ENCODE data around the gene ERGIC1. TPM values are rescaled to one million over a fixed set of nuclear protein-coding genes. Genes with fewer than 3 reads are reported as not detected.
A peak's percentile ranks its signal among the peaks of the same experiment; 100 is the strongest.

Gene ERGIC1
- total RNA-seq, 4 donors from 2014 or later = 60.9 to 123 (median 99.3) TPM

GRCh38 chr5:172954751-172955159 is 120.7 kb downstream of the ERGIC1 start:
- TF ChIP-seq CTCF (IDR thresholded peaks at IDR 0.05) = no peak
- no peak for TF ChIP-seq POLR2A (IDR thresholded peaks at IDR 0.05)
- no peak for TF ChIP-seq EP300 (IDR thresholded peaks at IDR 0.05)
- H3K4me1 ChIP-seq = peaks cover 0 to 12% (median 5%) of the 10 kb centered on the region in 4 donors

GRCh38 chr5:172956228-172956627 is 122.2 kb downstream of the ERGIC1 start:
- 79 to 85% methylated on average over 3 of the region's 3 CpGs for WGBS, 2 donors
- H3K4me3 ChIP-seq = no peak overlapping the region
- H3K27me3 ChIP-seq = no peaks in the 10 kb centered on the region
- no peak overlapping the region for H3K27ac ChIP-seq
- peaks cover 0 to 10% (median under 1%) of the 10 kb centered on the region in 3 donors for H3K36me3 ChIP-seq
- H3K4me1 ChIP-seq = peaks cover 0 to 27% (median 14%) of the 10 kb centered on the region in 4 donors
- TF ChIP-seq POLR2A (IDR thresholded peaks at IDR 0.05) (no peak), CTCF (IDR thresholded peaks at IDR 0.05) (no peak), EP300 (IDR thresholded peaks at IDR 0.05) (no peak)
- DNase-seq (ENCODE audit: low spot score in 2 of 2) = no peak
- H3K9me3 ChIP-seq = no peaks in the 10 kb centered on the region

More at GRCh38 chr5:172954751-172955159, 120.7 kb downstream of the ERGIC1 start:
- 83 to 85% methylated on average over 8 of the region's 8 CpGs for WGBS, 2 donors
- DNase-seq (ENCODE audit: low spot score in 2 of 2) = no peak
- Histone ChIP-seq H3K27ac (peak overlapping the region in 2 of 4 donors; percentile 8 to 36), H3K4me3 (no peak overlapping the region), H3K27me3 (no peaks in the 10 kb centered on the region), H3K9me3 (no peaks in the 10 kb centered on the region), H3K36me3 (peaks cover 0 to 24% (median 9%) of the 10 kb centered on the region in 3 donors)

DNA sequence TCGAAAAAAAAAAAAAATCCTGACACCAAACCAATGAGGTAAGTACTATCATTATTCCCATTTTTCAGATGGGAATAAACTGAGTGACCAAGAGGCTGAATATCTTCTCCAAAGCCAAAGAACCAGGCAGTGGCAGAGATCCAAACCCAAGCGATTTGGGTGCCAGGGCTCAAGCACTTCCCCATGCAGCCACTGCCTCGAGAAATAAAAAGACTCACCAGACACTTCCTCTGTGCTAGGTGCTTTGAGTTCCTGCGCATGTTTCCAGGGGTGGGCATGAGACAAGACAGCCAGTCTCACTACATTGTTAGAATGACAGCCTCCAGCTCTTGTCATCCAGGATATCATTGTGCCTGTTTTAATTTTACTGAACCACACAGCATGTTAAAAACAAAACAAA is 122.9 kb downstream of the ERGIC1 start:
- Histone ChIP-seq H3K27me3 (no peaks in the 10 kb centered on the region), H3K36me3 (peaks cover 0 to 10% (median 0%) of the 10 kb centered on the region in 3 donors), H3K9me3 (no peaks in the 10 kb centered on the region), H3K27ac (no peak overlapping the region), H3K4me3 (no peak overlapping the region), H3K4me1 (peaks cover 0 to 28% (median 14%) of the 10 kb centered on the region in 4 donors)
- TF ChIP-seq POLR2A (IDR thresholded peaks at IDR 0.05) (no peak), EP300 (IDR thresholded peaks at IDR 0.05) (no peak), CTCF (IDR thresholded peaks at IDR 0.05) (no peak)
- no peak for DNase-seq (ENCODE audit: low spot score in 2 of 2)
- 63 to 75% methylated on average over 4 of the region's 4 CpGs for WGBS, 2 donors

DNA sequence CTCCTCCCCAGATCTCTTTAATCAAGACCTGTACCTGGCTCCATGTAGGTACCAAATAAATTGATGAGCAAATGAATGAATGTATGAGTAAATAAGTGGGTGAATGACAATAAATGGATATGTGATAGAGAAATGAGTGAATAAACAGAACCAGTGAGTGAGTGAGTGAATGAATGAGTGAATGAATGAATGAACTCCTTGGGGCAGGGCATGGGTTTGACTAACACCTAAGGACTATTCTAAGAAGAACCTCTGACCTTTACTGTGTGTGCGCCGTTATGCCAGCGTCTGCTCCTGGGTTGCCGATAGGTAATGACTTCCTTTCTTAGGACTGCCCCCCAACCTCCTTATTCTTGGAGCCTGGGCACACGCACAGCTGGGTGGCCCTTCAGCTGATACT is 123.4 kb downstream of the ERGIC1 start:
- no peak for TF ChIP-seq POLR2A (IDR thresholded peaks at IDR 0.05)
- TF ChIP-seq EP300 (IDR thresholded peaks at IDR 0.05) = no peak
- TF ChIP-seq CTCF (IDR thresholded peaks at IDR 0.05) = no peak
- no peak for DNase-seq (ENCODE audit: low spot score in 2 of 2)
- Histone ChIP-seq H3K27me3 (no peaks in the 10 kb centered on the region), H3K36me3 (peaks cover 0 to 13% (median 0%) of the 10 kb centered on the region in 3 donors), H3K9me3 (no peaks in the 10 kb centered on the region), H3K4me1 (peaks cover 0 to 28% (median 14%) of the 10 kb centered on the region in 4 donors), H3K27ac (no peak overlapping the region), H3K4me3 (no peak overlapping the region)
- WGBS, 2 donors = 49 to 57% methylated on average over 5 of the region's 5 CpGs

DNA sequence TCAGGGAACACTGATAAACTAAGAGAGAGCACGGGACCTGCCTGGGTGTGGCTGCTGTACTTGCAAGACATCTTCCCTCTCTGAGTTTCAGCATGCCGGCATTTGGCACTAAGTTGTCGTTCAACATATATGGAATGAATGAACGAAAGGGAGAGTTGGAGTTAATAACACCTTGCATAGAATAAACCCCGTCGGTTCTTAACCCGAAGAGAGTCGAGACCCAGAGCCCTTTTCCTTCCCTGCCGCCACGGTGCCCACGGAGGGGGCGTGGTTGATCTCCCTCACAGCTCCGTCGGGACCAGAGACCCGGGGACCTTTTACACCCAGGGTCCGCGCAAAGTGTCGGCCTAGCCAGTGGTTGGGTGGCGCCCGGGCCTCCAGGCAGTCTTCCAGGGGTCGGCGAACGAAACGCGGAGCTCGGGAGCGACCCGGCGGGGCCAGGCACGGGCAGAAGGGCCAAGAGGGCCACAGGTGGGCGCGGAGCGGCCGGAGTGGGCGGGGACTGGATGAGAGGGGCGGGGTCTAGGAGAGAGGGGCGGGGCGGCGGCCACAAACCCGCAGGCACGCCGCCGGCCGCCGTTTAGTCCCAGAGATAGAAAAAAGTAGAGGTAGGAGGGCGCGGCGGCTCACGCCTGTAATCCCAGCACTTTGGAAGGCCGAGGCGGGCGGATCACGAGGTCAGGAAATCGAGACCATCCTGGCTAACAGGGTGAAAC is 124.4 kb downstream of the ERGIC1 start:
- 4 to 8% methylated on average over 32 to 54 of the region's 54 CpGs for WGBS, 2 donors
- H3K4me3 ChIP-seq = peak overlapping the region; percentile 78 to 98 (median 90)
- DNase-seq (ENCODE audit: low spot score in 2 of 2) = peak; percentile 46 to 54
- peaks cover 0 to 28% (median 14%) of the 10 kb centered on the region in 4 donors for H3K4me1 ChIP-seq
- TF ChIP-seq CTCF (IDR thresholded peaks at IDR 0.05) (no peak), EP300 (IDR thresholded peaks at IDR 0.05) (no peak), POLR2A (IDR thresholded peaks at IDR 0.05) (no peak)
- no peaks in the 10 kb centered on the region for H3K9me3 ChIP-seq
- H3K36me3 ChIP-seq = peaks cover 0 to 13% (median 0%) of the 10 kb centered on the region in 3 donors
- H3K27me3 ChIP-seq = no peaks in the 10 kb centered on the region
- H3K27ac ChIP-seq = peak overlapping the region; percentile 57 to 90 (median 82)

Measured in tibial nerve (tissue), 4 donors.